HG02840 (cell line): Measurements from ENCODE around the gene KRT76.
"Not testable (repeated sequence)": the region's sequence is repeated elsewhere in the genome, so short reads cannot be mapped to it uniquely, and the experiment has no call there.

Source experiments
- ATAC-seq: cut with Tn5 transposase; IDR thresholded peaks from one replicate; pipeline ENCODE4 v1.9.1; 2021; ENCODE audit warnings: mild to moderate bottlenecking, moderate library complexity, moderate number of reproducible peaks; ENCODE audit not compliant: unreplicated experiment, low FRiP score

The KRT76 gene

DNA sequence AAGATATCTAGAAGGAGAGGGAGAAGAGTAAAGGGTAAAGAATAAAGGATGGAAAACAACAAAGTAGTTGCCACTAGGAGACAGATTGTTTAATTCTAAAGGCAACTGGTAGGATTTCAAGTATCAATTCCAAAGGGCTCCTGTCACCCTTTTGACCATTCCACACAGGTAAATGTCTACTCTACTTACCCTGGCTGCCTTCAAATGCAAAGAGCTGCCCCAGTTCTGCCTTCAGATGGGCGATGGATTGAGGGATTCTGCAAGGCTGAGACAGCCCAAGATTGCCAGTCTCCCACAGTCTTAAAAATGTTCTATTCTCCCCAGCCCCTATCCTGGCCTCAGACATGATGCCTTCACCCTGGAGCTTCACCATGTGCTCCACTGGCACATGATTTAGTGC lies 11.4 kb downstream of the KRT76 start:
- ATAC-seq, result no peak

GRCh38 chr12:52763991-52764390 lies 13.2 kb downstream of the KRT76 start:
- ATAC-seq, result no peak

- no peak for ATAC-seq
These were observed 14.0 kb downstream of the KRT76 start for GRCh38 chr12:52763036-52763659.

- ATAC-seq, result no peak
These were observed 15.3 kb downstream of the KRT76 start for GRCh38 chr12:52761802-52762201.

- not testable (repeated sequence) for ATAC-seq
These were observed 15.9 kb downstream of the KRT76 start for GRCh38 chr12:52761218-52761617.

GRCh38 chr12:52760623-52761022 lies 16.5 kb downstream of the KRT76 start:
- ATAC-seq, result no peak

DNA sequence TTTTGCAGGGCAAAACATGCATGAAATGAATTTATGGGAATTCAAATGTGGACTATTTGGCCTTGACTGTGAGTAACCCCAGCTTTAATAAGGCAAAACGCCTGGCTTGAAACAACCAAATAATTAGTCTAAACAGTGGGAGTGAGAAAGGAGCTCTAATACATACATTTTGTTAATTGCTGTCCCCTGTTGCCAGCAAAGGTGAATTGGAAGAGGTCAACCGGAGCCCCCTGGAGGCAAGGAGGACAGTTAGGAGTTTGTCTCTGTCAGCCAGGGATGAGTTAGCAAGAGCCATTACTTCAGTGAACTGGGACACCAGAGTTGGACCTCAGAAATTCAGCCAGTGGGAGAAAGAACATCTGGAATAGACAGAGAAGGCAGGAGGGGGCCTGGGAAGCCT lies 17.4 kb downstream of the KRT76 start:
- ATAC-seq, result no peak

- no peak for ATAC-seq
These were observed 17.9 kb downstream of the KRT76 start for GRCh38 chr12:52759218-52759617.

- no peak for ATAC-seq
These were observed 19.5 kb downstream of the KRT76 start for GRCh38 chr12:52757449-52758176.

DNA sequence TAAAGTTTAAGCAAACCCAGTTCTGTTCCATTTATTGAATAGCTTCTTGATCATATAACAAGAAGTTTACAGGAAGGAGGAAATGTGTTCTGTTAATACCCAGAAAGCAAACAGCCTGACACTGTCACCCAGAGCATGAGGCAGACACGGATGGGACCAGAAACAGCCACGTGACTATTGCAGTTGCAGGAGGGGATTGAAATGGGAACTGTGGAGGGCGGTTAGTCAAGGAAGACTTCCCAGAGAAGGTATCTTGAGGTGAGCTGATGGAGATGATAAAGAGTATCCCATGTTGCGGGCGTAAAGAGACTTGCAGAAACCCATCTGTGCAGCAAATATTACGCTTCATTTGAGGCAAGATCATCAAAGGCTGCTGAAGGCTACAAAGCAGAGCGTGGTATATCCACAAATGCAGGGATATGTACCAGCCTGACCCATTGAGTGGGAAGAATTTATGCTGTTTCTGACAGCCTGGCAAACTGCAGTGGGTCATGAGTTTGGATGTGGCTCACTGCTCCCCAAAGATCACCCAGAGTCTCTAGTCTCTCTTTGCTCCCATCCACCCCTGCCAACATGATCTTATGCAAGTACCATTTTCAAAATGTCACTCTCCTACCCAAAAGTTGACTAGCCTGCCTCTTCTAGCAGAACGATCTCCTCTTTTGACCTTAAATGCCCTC lies 20.7 kb downstream of the KRT76 start:
- no peak for ATAC-seq

DNA sequence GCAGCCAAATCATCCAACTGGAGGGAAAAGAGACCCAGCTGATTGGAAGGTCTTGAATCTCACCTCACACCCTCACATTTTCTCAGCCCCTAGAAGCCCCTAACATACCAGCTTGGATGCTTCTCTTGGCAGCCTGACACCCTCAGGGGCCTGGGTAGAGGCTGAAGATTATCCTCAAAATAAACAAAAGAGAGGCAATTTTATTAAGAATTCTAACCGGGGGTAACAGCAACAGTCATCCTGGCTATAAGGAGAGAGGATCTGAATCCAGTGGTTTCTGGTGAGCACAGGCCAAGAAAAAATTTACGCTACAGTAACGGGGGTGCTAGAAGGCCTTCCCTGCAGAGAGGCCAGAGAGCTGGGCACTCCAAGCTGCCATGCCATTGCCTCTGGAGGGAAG lies 21.6 kb downstream of the KRT76 start:
- ATAC-seq, result no peak

- no peak for ATAC-seq
These were observed 23.0 kb downstream of the KRT76 start for GRCh38 chr12:52754135-52754534.

DNA sequence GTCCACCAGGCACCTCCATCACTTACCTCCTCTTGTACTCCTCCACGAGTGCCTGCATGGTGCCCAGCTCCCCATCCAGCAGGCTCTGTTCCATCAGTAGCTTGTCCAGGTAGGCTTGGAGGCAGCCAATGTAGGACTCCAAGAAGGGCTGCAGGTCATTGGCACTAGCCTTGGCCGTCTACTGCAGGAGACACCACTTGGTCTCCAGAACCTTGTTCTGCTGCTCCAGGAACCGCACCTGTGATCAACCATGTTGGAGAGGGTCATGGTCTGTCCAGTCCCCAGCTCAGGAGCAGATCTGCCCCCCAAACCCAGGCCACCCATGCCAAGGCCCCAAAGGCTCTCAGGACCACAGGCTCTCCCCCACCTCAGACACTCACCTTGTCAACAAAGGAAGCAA lies 23.9 kb downstream of the KRT76 start:
- no peak for ATAC-seq

- no peak for ATAC-seq
These were observed 24.6 kb downstream of the KRT76 start for GRCh38 chr12:52752516-52752915.

- no peak for ATAC-seq
These were observed 25.4 kb downstream of the KRT76 start for GRCh38 chr12:52751795-52752194.

- not testable (repeated sequence) for ATAC-seq
These were observed 26.6 kb downstream of the KRT76 start for GRCh38 chr12:52750532-52750931.

DNA sequence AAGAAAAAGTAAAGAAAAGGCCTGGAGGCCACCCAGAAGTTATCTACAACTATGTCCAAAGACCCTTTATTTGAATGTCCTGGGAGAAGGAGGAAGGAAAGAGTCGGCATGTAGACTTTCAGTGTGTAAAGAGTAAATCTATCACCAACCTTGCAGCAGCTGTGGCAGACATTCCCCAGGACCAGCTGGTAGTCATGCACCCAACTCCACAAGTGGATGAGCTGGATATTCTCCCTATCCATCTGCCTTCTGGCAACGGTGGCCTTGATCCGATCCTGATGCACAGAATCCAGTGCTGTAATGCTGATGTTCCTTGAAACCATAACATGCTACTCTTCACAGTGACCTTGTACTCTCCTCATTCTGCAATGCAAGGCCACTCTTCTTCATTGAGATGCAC lies 27.3 kb downstream of the KRT76 start:
- no peak for ATAC-seq

DNA sequence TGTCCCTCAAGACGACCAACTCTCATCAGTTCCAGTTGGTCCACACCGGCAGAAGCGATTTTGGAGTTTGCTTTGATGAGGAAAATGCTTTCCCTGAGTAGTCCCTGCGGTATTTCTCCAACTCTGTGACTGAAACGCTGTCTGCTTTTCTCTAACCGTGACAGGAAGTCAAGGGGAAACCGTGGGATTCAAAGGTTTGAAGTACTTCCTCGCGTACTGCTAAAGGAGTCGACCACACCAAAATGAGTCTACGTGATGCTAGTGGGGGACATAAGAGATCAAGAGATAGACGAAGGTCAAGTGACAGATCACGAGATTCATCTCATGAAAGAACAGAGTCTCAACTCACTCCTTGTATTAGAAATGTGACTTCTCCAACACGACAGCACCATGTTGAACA lies 28.6 kb downstream of the KRT76 start:
- ATAC-seq, result no peak

DNA sequence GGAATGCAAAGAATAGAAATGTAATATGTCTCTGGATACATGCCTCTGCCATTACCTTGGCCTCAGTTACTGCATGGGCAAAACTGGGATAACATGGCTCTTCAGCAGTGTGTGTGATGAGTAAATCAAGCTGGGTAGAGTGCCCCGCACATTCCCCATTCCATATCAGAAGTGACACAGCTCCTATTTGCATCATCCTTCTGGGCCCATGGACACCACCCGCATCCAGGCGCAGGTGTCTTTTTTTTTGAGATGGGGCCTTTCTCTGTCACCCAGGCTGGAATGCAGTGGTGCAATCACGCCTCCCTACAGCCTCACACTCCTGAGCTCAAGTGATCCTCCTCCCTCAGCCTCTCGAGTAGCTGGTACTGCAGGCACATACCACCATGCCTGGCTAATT lies 31.6 kb downstream of the KRT76 start:
- no peak for ATAC-seq

GRCh38 chr12:52744493-52745156 lies 32.5 kb downstream of the KRT76 start:
- no peak for ATAC-seq

GRCh38 chr12:52742822-52743457 lies 34.2 kb downstream of the KRT76 start:
- no peak for ATAC-seq
